Calu3 (cell line): Measurements from ENCODE around the gene C4orf54. TPM values are rescaled to one million over a fixed set of nuclear protein-coding genes. Genes with fewer than 3 reads are reported as not detected.

Source experiments
- BruUV-seq: library from RNA; stranded (reverse); fragments of 400-500 nt; replicated peaks from 2 replicates; lab custom pipeline; 2021; lab: Mats Ljungman, UMichigan
- CTCF ChIA-PET: fragments of 300-600 bp; sonication (Branson Sonifier 250); formaldehyde crosslinking; loops from one replicate; lab custom pipeline; 2022; ENCODE audit warnings: antibody characterized with exemption; lab: Charles Lee
- DNase-seq: peaks from one replicate; pipeline ENCODE4 v3.0.0; 2022
- H3K27ac Mint-ChIP-seq: one replicate; pipeline ENCODE4 v1.8.0; 2022; ENCODE audit warnings: mixed read lengths; ENCODE audit not compliant: unreplicated experiment
- H3K27me3 Mint-ChIP-seq: one replicate; pipeline ENCODE4 v1.8.0; 2022; ENCODE audit warnings: mixed read lengths; ENCODE audit not compliant: unreplicated experiment
- H3K36me3 Mint-ChIP-seq: one replicate; pipeline ENCODE4 v1.8.0; 2022; ENCODE audit warnings: mild to moderate bottlenecking, moderate library complexity, mixed read lengths; ENCODE audit not compliant: insufficient read depth, unreplicated experiment
- H3K4me1 Mint-ChIP-seq: one replicate; pipeline ENCODE4 v1.8.0; 2022; ENCODE audit warnings: mild to moderate bottlenecking, low read depth, mixed read lengths; ENCODE audit not compliant: unreplicated experiment
- H3K4me3 Mint-ChIP-seq: one replicate; pipeline ENCODE4 v1.8.0; 2022; ENCODE audit warnings: mild to moderate bottlenecking, low read depth, moderate library complexity, mixed read lengths; ENCODE audit not compliant: unreplicated experiment
- H3K9me3 Mint-ChIP-seq: one replicate; pipeline ENCODE4 v1.8.0; 2022; ENCODE audit warnings: low read depth, mixed read lengths; ENCODE audit not compliant: unreplicated experiment
- intact Hi-C: fragments of 100-400 bp; cut with micrococcal nuclease; formaldehyde crosslinking; loops from one replicate; pipeline ENCODE4 v1.10.0; 2022; ENCODE audit not compliant: unreplicated experiment
- total RNA-seq: library from RNA; stranded (reverse); gene quantifications from 2 replicates; pipeline ENCODE4 v1.2.3, GENCODE V29; 2022
- TF ChIP-seq, protein P1 (sequence below): fragments of 200-600 bp; IDR thresholded peaks from one replicate; pipeline ENCODE4 v1.8.0; 2022; ENCODE audit warnings: antibody characterized with exemption; ENCODE audit not compliant: unreplicated experiment

C4orf54 gene
- total RNA-seq, 1 experiment from 2014 or later, result not detected

- BruUV-seq, result no TSS peak
- intact Hi-C loops, result loop anchor here (5.0 kb wide), 1 partner anchor 68 kb away; the partner anchor contains the start of gene TRMT10A
- no peaks in the 10 kb centered on the region for H3K36me3 Mint-ChIP-seq
- peaks cover 30% of the 10 kb centered on the region for H3K4me1 Mint-ChIP-seq
- no peaks in the 10 kb centered on the region for H3K9me3 Mint-ChIP-seq
- CTCF ChIA-PET, result interaction anchor here (0.8 to 1.0 kb wide), 2 partner anchors 67 to 181 kb away, joined by 3 read pairs; partner anchors contain the start of gene TRMT10A
- TF ChIP-seq, protein P1, sequence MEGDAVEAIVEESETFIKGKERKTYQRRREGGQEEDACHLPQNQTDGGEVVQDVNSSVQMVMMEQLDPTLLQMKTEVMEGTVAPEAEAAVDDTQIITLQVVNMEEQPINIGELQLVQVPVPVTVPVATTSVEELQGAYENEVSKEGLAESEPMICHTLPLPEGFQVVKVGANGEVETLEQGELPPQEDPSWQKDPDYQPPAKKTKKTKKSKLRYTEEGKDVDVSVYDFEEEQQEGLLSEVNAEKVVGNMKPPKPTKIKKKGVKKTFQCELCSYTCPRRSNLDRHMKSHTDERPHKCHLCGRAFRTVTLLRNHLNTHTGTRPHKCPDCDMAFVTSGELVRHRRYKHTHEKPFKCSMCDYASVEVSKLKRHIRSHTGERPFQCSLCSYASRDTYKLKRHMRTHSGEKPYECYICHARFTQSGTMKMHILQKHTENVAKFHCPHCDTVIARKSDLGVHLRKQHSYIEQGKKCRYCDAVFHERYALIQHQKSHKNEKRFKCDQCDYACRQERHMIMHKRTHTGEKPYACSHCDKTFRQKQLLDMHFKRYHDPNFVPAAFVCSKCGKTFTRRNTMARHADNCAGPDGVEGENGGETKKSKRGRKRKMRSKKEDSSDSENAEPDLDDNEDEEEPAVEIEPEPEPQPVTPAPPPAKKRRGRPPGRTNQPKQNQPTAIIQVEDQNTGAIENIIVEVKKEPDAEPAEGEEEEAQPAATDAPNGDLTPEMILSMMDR, result no peak
- H3K27me3 Mint-ChIP-seq, result no peaks in the 10 kb centered on the region
- DNase-seq, result no peak
- H3K4me3 Mint-ChIP-seq, result no peak overlapping the region
- no peak overlapping the region for H3K27ac Mint-ChIP-seq
Observed at GRCh38 chr4:99629962-99630554, 27.6 kb downstream of the C4orf54 start.

GRCh38 chr4:99628040-99628439, 29.6 kb downstream of the C4orf54 start:
- TF ChIP-seq, protein P1, result no peak
- Mint-ChIP-seq H3K9me3 (no peaks in the 10 kb centered on the region), H3K4me3 (no peak overlapping the region), H3K36me3 (no peaks in the 10 kb centered on the region), H3K27ac (no peak overlapping the region), H3K4me1 (peaks cover 27% of the 10 kb centered on the region), H3K27me3 (no peaks in the 10 kb centered on the region)
- intact Hi-C loops, result no loop called here
- DNase-seq, result no peak
- no TSS peak for BruUV-seq
- CTCF ChIA-PET, result no interaction called here

DNA sequence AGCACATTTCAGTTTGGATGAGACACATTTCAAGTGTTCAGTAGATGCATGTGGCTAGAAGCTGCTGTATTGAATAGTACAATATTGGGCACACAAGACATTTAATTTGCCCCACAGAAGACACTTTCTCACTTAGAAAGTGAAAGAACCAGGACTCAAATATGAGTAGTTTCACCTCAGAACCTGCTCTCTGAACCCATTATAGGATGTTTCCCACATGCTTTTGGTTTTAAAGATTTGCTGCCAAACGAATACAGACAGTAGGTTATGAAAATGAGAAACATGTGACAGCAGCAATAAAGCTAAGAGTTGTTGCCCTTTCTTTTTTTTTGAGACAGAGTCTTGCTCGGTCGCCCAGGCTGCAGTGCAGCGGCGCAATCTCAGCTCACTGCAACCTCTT, 32.3 kb downstream of the C4orf54 start:
- Mint-ChIP-seq H3K27ac (no peak overlapping the region), H3K36me3 (no peaks in the 10 kb centered on the region), H3K9me3 (no peaks in the 10 kb centered on the region), H3K4me3 (no peak overlapping the region), H3K27me3 (no peaks in the 10 kb centered on the region), H3K4me1 (peaks cover 6% of the 10 kb centered on the region)
- intact Hi-C loops, result no loop called here
- no TSS peak for BruUV-seq
- CTCF ChIA-PET, result no interaction called here
- TF ChIP-seq, protein P1, result no peak
- DNase-seq, result no peak

GRCh38 chr4:99624141-99624719, 33.4 kb downstream of the C4orf54 start:
- no TSS peak for BruUV-seq
- CTCF ChIA-PET, result no interaction called here
- intact Hi-C loops, result no loop called here

More at GRCh38 chr4:99624141-99624719, 33.4 kb downstream of the C4orf54 start:
- Mint-ChIP-seq H3K27me3 (no peaks in the 10 kb centered on the region), H3K36me3 (no peaks in the 10 kb centered on the region), H3K4me3 (no peak overlapping the region), H3K27ac (no peak overlapping the region), H3K4me1 (no peaks in the 10 kb centered on the region), H3K9me3 (no peaks in the 10 kb centered on the region)
- TF ChIP-seq, protein P1, result no peak
- DNase-seq, result no peak
